Activated naive CD4-positive, alpha-beta T cell treated with anti-CD3 and anti-CD28 coated beads, Interleukin-2, amount 50 U/mL, for 24 hours (primary cell): ENCODE data around the gene STIM1.

Experiments
- H3K27ac Mint-ChIP-seq: one replicate; pipeline ENCODE4 v1.8.0; 2021; ENCODE audit warnings: mild to moderate bottlenecking, mixed read lengths
- H3K27me3 Mint-ChIP-seq: one replicate; pipeline ENCODE4 v1.8.0; 2021; ENCODE audit warnings: mixed read lengths
- H3K36me3 Mint-ChIP-seq: one replicate; pipeline ENCODE4 v1.8.0; 2021; ENCODE audit warnings: mixed read lengths
- H3K4me1 Mint-ChIP-seq: one replicate; pipeline ENCODE4 v1.8.0; 2021; ENCODE audit warnings: mixed read lengths
- H3K4me3 Mint-ChIP-seq: one replicate; pipeline ENCODE4 v1.8.0; 2021; ENCODE audit warnings: mild to moderate bottlenecking, mixed read lengths
- H3K9me3 Mint-ChIP-seq: one replicate; pipeline ENCODE4 v1.8.0; 2021; ENCODE audit warnings: mixed read lengths

STIM1 gene

DNA sequence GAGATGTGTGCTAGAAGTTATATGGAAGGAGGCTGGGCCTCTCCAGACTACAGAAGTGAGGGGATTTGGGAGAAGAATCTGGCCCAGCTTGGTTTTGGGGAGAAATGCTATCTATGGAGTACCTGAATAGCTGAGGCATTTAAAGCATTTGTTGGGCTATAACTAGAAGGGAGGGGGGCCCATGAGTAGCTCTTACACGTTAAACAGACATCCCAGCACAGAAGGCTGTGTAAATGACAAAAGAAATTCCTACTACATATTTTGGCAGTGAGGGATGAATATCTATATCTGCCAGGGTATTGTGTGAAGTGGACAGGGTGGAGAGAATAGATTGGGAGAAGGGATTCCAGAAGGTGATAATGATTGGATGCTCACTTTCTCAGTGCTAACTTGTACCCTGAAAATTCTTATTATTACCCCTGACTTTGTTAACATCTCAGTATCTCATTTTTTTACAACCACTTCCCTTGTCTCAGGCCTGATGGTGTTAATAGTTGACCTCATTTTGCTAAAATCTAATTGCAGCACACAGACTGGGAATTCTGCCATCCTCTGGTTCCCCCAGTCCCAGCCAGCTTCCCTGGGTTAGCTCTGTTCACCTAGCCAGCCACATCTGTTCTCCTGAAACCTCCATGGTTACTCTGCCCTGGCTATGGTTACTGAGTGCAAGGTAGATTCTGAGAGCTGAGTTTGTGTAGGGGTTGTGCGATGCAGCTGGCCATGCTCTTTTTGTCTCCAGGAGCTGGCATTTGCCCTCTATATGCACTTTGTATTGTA is 210.3 kb downstream of the STIM1 start:
- Mint-ChIP-seq H3K9me3 (no peaks in the 10 kb centered on the region), H3K27me3 (no peaks in the 10 kb centered on the region), H3K4me3 (no peak overlapping the region), H3K36me3 (peaks cover 7% of the 10 kb centered on the region), H3K4me1 (peaks cover 75% of the 10 kb centered on the region), H3K27ac (peak overlapping the region; percentile 57)

GRCh38 chr11:4066910-4067309 is 211.4 kb downstream of the STIM1 start:
- Mint-ChIP-seq H3K4me1 (peaks cover 75% of the 10 kb centered on the region), H3K36me3 (peaks cover 6% of the 10 kb centered on the region), H3K9me3 (no peaks in the 10 kb centered on the region), H3K27me3 (no peaks in the 10 kb centered on the region), H3K4me3 (no peak overlapping the region), H3K27ac (peak overlapping the region; percentile 26)

DNA sequence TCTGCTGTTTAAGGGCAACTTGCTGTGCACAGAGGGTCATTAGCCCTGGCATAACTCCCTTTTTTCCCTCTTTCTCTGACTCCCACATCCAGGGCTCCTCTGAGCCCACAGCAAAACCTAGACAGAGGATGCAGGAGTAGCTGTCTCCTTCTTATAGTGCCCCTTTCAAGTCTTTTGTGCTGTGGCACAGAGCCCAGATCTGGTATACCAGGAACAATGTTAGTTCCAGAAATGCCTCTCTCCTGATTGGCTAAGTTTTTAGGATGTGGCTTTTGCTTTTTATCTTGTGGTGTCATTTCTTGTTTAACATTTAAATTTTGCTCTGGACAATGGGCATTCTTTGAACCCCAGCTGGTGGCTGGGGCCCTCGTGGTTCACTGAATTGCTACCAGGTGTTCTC is 213.5 kb downstream of the STIM1 start:
- Mint-ChIP-seq H3K9me3 (no peaks in the 10 kb centered on the region), H3K27ac (peak overlapping the region; percentile 15), H3K27me3 (no peaks in the 10 kb centered on the region), H3K4me1 (peaks cover 90% of the 10 kb centered on the region), H3K4me3 (no peak overlapping the region), H3K36me3 (peaks cover 9% of the 10 kb centered on the region)

- Mint-ChIP-seq H3K27me3 (no peaks in the 10 kb centered on the region), H3K36me3 (peaks cover 13% of the 10 kb centered on the region), H3K27ac (no peak overlapping the region), H3K4me1 (peaks cover 75% of the 10 kb centered on the region), H3K4me3 (no peak overlapping the region), H3K9me3 (no peaks in the 10 kb centered on the region)
Observed at GRCh38 chr11:4071325-4071724, 215.9 kb downstream of the STIM1 start.

DNA sequence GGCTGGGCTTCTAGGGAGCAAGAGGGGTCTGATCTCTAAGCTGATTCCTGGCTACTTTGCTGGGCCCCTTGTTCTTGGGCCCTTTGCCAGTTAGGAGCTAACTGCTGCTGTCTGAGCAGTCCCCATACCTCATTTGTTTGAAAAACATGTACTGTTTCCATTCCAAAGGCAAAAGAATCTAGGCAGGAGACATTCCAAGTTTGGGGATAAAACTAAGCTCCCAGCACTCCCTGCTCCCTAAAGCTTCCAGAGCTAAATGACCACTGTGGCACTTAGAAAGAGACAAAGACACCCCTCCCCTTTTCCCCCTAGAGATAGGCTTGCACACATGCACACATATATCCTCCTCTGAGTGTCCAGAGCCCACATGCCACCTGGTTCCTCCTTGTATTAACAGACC is 216.4 kb downstream of the STIM1 start:
- Mint-ChIP-seq H3K36me3 (peaks cover 12% of the 10 kb centered on the region), H3K4me1 (peaks cover 75% of the 10 kb centered on the region), H3K9me3 (no peaks in the 10 kb centered on the region), H3K27me3 (no peaks in the 10 kb centered on the region), H3K4me3 (no peak overlapping the region), H3K27ac (peak overlapping the region; percentile 88)

DNA sequence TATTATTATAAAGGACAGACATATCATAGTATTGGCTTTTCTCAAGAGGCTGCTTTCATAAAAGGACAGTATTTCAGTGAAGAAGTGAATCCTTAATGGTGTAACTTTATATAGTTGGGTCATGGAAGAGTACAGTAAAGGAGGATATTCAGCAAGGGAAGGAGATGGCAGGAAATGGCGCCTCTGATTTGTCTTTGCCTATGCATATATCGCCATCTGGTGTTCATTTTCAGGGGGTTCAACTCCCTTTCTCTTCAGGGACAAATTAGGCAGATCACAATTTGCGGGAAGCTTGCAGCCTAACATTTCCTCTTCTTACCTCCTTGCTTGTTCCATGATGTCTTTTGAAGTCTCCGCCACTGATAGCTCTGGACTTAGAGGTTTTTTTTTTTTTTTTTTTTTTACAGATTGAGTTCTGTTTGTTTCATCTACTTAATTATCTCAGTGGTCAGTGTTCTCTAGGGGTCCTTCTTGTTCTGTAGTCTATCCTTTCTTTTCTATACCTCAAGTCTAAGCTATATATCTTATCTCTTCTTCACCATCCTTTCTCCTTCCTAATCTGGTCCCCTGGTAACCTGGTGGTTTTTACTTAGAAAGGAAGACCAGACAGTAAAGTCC is 217.3 kb downstream of the STIM1 start:
- peak overlapping the region; percentile 56 for H3K27ac Mint-ChIP-seq
- H3K4me3 Mint-ChIP-seq, result no peak overlapping the region
- H3K36me3 Mint-ChIP-seq, result peaks cover 10% of the 10 kb centered on the region
- no peaks in the 10 kb centered on the region for H3K27me3 Mint-ChIP-seq
- H3K9me3 Mint-ChIP-seq, result no peaks in the 10 kb centered on the region
- H3K4me1 Mint-ChIP-seq, result peaks cover 72% of the 10 kb centered on the region

- H3K9me3 Mint-ChIP-seq, result no peaks in the 10 kb centered on the region
- no peak overlapping the region for H3K4me3 Mint-ChIP-seq
- peaks cover 63% of the 10 kb centered on the region for H3K4me1 Mint-ChIP-seq
- peaks cover 9% of the 10 kb centered on the region for H3K36me3 Mint-ChIP-seq
- H3K27ac Mint-ChIP-seq, result peak overlapping the region; percentile 86
- H3K27me3 Mint-ChIP-seq, result no peaks in the 10 kb centered on the region
Observed at GRCh38 chr11:4074266-4074665, 218.8 kb downstream of the STIM1 start.

DNA sequence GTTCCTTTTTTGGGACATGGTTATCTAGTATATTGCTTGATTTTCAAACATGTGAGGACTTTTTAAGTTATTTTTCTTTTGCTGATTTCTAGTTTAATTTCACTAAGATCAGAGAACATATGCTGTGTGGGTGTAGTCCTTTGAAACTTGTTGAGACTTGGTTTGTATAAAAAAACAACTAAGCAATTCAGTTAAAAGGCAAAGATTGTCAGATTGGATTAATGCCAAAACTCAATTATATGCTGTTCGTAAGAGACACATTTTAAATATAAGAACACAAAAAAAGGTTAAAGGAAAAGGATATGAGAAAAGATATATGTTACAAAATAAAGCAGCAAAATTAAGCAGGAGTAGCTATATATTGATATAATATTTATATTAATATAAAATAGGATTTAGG is 221.3 kb downstream of the STIM1 start:
- peaks cover 11% of the 10 kb centered on the region for H3K36me3 Mint-ChIP-seq
- no peak overlapping the region for H3K4me3 Mint-ChIP-seq
- no peaks in the 10 kb centered on the region for H3K9me3 Mint-ChIP-seq
- H3K27me3 Mint-ChIP-seq, result no peaks in the 10 kb centered on the region
- peaks cover 45% of the 10 kb centered on the region for H3K4me1 Mint-ChIP-seq
- H3K27ac Mint-ChIP-seq, result peak overlapping the region; percentile 2

DNA sequence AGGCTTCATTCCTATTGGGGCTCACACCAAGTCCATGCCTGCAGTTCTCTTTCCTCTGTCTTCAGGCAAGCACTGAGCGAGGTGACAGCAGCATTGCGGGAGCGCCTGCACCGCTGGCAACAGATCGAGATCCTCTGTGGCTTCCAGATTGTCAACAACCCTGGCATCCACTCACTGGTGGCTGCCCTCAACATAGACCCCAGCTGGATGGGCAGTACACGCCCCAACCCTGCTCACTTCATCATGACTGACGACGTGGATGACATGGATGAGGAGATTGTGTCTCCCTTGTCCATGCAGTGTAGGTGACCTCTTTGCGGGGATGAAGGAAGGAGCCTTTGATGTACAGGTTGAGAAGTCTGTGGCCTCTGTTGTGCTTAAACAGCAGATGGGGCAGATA is 227.7 kb downstream of the STIM1 start:
- Mint-ChIP-seq H3K4me3 (no peak overlapping the region), H3K27me3 (no peaks in the 10 kb centered on the region), H3K36me3 (peaks cover 29% of the 10 kb centered on the region), H3K4me1 (peaks cover 17% of the 10 kb centered on the region), H3K27ac (peak overlapping the region; percentile 49), H3K9me3 (no peaks in the 10 kb centered on the region)

- Mint-ChIP-seq H3K27me3 (no peaks in the 10 kb centered on the region), H3K36me3 (peaks cover 31% of the 10 kb centered on the region), H3K4me3 (no peak overlapping the region), H3K9me3 (no peaks in the 10 kb centered on the region), H3K27ac (peak overlapping the region; percentile 44), H3K4me1 (peaks cover 26% of the 10 kb centered on the region)
Observed at GRCh38 chr11:4084406-4085125, 229.1 kb downstream of the STIM1 start.

- Mint-ChIP-seq H3K4me1 (peaks cover 36% of the 10 kb centered on the region), H3K9me3 (no peaks in the 10 kb centered on the region), H3K27ac (no peak overlapping the region), H3K4me3 (no peak overlapping the region), H3K27me3 (no peaks in the 10 kb centered on the region), H3K36me3 (peaks cover 31% of the 10 kb centered on the region)
Observed at GRCh38 chr11:4085575-4085974, 230.1 kb downstream of the STIM1 start.

GRCh38 chr11:4086575-4087353 is 231.3 kb downstream of the STIM1 start:
- H3K36me3 Mint-ChIP-seq, result peaks cover 31% of the 10 kb centered on the region
- peaks cover 48% of the 10 kb centered on the region for H3K4me1 Mint-ChIP-seq
- no peaks in the 10 kb centered on the region for H3K27me3 Mint-ChIP-seq
- H3K4me3 Mint-ChIP-seq, result peak overlapping the region; percentile 40
- peak overlapping the region; percentile 42 for H3K27ac Mint-ChIP-seq
- no peaks in the 10 kb centered on the region for H3K9me3 Mint-ChIP-seq

GRCh38 chr11:4087551-4087950 is 232.1 kb downstream of the STIM1 start:
- peaks cover 56% of the 10 kb centered on the region for H3K4me1 Mint-ChIP-seq
- H3K27me3 Mint-ChIP-seq, result no peaks in the 10 kb centered on the region
- peak overlapping the region; percentile 42 for H3K27ac Mint-ChIP-seq
- H3K9me3 Mint-ChIP-seq, result no peaks in the 10 kb centered on the region
- H3K36me3 Mint-ChIP-seq, result peaks cover 32% of the 10 kb centered on the region
- peak overlapping the region; percentile 41 for H3K4me3 Mint-ChIP-seq

GRCh38 chr11:4090258-4090657 is 234.8 kb downstream of the STIM1 start:
- no peaks in the 10 kb centered on the region for H3K27me3 Mint-ChIP-seq
- peak overlapping the region; percentile 82 for H3K27ac Mint-ChIP-seq
- peaks cover 70% of the 10 kb centered on the region for H3K4me1 Mint-ChIP-seq
- no peaks in the 10 kb centered on the region for H3K9me3 Mint-ChIP-seq
- H3K4me3 Mint-ChIP-seq, result peak overlapping the region; percentile 53
- peaks cover 21% of the 10 kb centered on the region for H3K36me3 Mint-ChIP-seq

DNA sequence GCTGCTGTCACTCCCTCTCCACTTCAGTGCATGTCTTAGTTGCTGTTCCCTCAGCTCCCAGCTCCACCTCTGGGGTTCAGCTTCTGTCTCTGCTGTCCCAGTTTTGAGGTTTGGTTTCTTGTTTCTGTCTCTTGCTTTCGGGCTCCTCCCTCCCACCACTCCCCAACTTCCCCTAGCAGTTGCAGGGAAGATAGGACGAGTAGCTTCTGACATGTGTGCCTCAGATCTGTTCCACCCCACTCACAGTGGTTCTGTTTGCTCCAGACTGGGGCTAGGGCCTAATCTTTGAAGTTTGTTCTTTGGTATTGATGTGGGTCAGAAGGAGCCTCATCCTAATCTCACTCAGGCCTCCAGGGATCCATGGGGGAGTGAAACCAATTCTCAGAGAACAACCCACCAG is 236.6 kb downstream of the STIM1 start:
- Mint-ChIP-seq H3K9me3 (no peaks in the 10 kb centered on the region), H3K4me3 (peak overlapping the region; percentile 30), H3K4me1 (peaks cover 80% of the 10 kb centered on the region), H3K27me3 (no peaks in the 10 kb centered on the region), H3K36me3 (peaks cover 14% of the 10 kb centered on the region), H3K27ac (peak overlapping the region; percentile 86)
